Left colon (tissue), 2 donors: Measurements from ENCODE around the gene ATF6. TPM values are rescaled to one million over a fixed set of nuclear protein-coding genes. Genes with fewer than 3 reads are reported as not detected.
"Not testable (repeated sequence)": the region's sequence is repeated elsewhere in the genome, so short reads cannot be mapped to it uniquely, and the experiment has no call there.

Source experiments
- ATAC-seq: fragments of 200-7000 bp; cut with Tn5 transposase; one replicate; pipeline ENCODE4 v1.9.1; 2020; ENCODE audit warnings: mild to moderate bottlenecking, moderate library complexity
- DNase-seq, 2 donors: peaks; one replicate each; pipeline ENCODE4 v3.0.0-alpha.2; 2020
- intact Hi-C, 2 donors: fragments of 100-400 bp; cut with DNase I in 1 of 2; cut with micrococcal nuclease in 1 of 2; formaldehyde crosslinking; loops; one replicate each; pipeline versions ENCODE4 v1.11.2 to v1.14.0; 2022; cut with DNase I, micrococcal nuclease
- total RNA-seq, 2 donors: library from RNA; stranded (reverse); fragmentation: NEBNext Ultra II Directional; extraction: Animal tissue kit (Norgen Biotek cat#: 25700); gene quantifications; one replicate each; pipeline ENCODE4 v1.2.1, GENCODE V29; 2021
- donor health status: DM: no; HTN: no; CAD: no.
- donor health status: DM: yes; HTN: yes; CAD: no.

ATF6 gene
- total RNA-seq, 2 donors from 2014 or later: 23.8 to 26.1 TPM

DNA sequence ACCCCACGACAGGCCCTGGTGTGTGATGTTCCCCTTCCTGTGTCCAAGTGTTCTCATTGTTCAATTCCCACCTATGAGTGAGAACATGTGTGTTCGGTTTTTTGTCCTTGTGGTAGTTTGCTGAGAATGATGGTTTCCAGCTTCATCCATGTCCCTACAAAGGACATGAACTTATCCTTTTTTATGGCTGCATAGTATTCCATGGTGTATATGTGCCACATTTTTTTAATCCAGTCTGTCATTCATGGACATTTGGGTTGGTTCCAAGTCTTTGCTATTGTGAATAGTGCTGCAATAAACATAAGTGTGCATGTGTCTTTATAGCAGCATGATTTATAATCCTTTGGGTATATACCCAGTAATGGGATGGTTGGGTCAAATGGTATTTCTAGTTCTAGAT lies 43.1 kb downstream of the ATF6 start:
- DNase-seq, intact Hi-C loops, ATAC-seq: not testable (repeated sequence)

DNA sequence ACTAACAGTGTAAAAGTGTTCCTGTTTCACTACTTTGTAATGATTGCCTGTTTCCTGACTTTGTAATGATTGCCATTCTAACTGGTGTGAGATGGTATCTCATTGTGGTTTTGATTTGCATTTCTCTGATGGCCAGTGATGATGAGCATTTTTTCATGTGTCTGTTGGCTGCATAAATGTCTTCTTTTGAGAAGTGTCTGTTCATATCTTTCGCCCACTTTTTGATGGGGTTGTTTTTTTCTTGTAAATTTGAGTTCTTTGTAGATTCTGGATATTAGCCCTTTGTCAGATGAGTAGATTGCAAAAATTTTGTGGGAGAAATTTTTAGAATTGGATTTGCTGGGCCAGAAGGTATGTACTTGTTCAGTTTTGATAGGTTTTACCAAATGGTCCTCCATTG lies 43.5 kb downstream of the ATF6 start:
- DNase-seq, ATAC-seq, intact Hi-C loops: not testable (repeated sequence)

DNA sequence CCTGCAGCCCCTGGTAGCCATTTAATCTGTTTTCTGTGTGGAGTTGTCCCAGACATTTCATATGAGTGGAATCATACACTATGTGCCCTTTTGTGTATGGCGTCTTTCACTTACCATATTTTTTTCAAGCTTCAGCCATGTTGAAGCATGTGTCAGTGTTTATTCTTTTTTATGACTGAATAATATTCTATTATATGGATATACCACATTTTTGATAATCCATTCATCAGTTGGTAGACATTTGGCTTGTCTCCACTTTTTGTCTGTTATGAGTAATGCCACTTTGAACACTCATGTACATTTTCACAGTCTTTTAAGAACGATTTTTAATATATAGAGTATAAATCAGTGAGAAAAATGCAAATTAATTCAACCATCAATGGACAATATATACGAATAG lies 44.7 kb downstream of the ATF6 start:
- ATAC-seq (no peak), DNase-seq (no peak)
- intact Hi-C loops: no loop called here

DNA sequence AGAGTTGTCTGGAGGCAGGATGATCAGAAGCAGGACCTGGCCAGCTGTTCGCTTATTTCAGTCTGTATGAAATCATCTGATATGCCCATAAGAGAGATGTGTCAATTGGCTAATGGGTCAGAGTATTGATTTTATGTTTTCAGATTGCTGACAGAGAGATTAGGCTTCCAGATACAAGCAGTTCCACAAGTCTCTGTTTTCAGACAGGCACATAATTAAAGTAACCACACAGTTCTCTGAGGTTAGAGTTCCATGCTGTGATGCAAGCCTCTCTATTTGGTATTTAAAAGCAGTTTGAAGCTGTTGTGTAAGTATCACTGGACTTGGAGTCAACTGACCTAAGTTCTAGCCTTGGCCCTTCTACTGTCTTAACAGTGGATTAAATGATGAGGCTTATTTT lies 50.1 kb downstream of the ATF6 start:
- intact Hi-C loops: no loop called here

DNA sequence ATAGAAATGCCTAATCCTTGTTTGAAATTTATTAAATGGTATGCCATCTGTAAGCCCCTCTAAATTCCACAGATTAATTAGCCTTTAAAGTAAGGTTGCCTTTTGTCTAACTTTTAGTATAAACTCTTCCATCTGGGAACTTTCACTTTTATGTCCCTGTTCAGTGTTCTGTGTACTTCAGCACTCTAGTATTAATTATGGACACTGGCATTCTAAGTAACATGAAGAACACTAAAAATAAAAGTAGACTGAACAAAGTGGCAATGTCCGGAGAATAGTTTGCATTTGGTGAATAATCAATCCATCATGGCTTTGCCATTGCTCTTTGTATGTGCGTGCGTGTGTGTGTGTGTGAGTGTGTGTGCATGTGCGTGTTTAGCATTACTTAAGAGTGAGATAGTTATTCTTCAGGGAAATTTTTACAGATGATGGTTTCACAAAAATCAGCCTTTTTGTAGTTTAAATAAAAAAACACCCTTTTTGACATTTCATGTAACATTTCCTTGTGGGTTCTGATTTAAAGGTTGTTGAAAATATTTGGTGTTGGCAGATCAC lies 51.1 kb downstream of the ATF6 start:
- DNase-seq (no peak), ATAC-seq (no peak)
- intact Hi-C loops: no loop called here

More for the DNA sequence above, 50.1 kb downstream of the ATF6 start:
- ATAC-seq (no peak), DNase-seq (no peak)

DNA sequence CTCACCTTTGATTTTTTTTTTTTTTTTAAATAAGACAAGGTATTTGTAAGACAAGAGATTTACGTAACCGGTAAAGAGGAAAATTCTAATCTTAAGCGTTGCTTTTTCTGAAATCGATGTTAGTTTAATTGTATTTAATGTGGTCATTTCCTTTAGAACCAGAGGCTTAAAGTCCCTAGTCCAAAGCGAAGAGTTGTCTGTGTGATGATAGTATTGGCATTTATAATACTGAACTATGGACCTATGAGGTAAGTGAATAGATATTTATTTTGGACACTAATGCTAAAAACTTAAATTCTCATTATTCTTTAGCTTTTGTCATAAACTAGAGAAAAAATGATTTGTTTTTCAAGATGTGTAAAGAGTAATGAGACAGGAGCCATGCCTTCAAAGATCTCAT lies 54.8 kb downstream of the ATF6 start:
- intact Hi-C loops: no loop called here
- DNase-seq (no peak), ATAC-seq (no peak)

DNA sequence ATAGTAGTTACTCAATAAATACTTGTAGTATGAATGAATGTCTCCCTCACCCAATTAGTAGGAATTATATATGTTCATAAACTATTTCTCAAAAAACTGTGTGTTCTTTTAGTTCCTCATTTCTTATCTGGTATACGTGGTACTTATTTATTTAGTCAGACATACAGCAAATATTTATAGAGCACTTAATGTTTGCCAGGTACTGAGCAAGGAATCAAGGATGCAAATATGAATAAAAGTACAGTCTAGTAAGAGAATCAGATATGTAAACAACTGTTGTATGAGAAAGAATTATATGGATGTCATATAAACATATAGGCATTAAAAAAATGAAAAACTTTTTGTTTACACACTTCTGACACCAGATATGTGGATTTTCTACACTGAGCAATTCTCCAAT lies 58.5 kb downstream of the ATF6 start:
- ATAC-seq (no peak), DNase-seq (no peak)
- intact Hi-C loops: no loop called here

DNA sequence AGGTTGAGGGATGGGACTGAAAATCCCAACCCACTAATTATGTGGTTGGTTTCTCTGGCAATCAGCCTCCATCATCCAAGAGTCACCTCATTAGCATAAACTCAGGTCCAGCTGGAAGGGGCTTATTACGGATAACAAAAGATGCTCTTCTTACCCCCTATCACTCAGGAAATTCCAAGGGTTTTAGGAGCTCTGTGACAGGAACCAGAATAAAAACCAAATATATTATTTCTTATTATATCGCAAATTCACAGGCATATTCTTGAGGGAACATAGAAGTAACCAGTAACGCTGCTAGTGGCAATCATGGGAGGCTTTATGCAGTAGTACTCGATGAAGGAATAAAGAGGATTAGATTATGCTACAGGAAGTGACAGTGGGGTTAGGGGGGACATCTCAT lies 59.7 kb downstream of the ATF6 start:
- no peak for DNase-seq
- intact Hi-C loops: no loop called here
- no peak for ATAC-seq

DNA sequence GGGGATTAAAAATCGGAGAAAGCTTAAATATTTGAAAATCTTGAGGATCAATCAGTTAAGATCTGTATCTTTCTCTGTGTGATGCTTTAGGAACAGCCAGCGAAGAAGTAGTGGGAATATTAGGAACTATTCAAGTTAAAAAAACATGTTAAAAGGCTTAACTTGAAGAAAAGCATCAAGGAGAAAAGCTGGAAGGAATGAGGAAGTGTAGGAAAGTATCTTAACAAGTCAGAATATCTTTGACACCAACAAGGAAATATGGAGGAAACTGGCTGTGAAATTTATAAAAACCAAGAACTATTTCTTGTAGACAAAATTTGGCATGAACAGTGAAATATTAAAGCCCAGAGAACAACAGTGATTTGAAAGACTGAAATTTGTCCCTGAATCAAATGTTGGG lies 60.4 kb downstream of the ATF6 start:
- DNase-seq (no peak), ATAC-seq (no peak)
- intact Hi-C loops: no loop called here

DNA sequence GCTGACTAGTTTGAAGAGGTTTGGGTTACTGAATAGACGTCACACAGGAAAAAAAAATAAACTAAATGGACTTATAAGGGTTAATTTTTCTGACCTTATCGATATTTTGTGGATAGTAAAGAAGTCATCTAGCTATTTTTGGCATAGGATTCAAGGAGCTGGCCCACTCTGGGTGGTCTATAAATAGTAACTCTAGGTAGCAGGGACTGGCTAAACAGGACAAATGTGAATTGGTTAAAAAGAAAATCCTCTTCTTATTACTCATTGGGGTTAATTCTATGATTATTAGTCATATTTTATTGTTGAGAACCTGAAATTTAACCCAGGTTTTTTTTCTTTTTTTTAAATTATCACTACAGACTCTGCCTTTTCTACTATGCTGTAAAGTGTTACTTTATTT lies 61.7 kb downstream of the ATF6 start:
- no peak for DNase-seq
- intact Hi-C loops: no loop called here
- no peak for ATAC-seq

DNA sequence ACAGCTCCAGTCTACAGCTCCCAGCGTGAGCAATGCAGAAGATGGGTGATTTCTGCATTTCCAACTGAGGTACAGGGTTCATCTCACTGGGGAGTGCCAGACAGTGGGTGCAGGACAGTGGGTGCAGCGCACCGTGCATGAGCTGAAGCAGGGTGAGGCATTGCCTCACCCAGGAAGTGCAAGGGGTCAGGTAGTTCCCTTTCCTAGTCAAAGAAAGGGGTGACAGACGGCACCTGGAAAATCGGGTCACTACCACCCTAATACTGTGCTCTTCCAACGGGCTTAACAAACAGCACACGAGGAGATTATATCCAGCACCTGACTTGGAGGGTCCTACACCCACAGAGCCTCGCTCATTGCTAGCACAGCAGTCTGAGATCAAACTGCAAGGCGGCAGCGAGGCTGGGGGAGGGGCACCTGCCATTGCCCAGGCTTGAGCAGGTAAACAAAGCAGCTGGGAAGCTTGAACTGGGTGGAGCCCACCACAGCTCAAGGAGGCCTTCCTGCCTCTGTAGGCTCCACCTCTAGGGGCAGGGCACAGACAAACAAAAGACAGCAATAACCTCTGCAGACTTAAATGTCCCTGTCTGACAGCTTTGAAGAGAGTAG lies 66.3 kb downstream of the ATF6 start:
- ATAC-seq, intact Hi-C loops: not testable (repeated sequence)
- peak in 1 of 2 donors; percentile 7 for DNase-seq

DNA sequence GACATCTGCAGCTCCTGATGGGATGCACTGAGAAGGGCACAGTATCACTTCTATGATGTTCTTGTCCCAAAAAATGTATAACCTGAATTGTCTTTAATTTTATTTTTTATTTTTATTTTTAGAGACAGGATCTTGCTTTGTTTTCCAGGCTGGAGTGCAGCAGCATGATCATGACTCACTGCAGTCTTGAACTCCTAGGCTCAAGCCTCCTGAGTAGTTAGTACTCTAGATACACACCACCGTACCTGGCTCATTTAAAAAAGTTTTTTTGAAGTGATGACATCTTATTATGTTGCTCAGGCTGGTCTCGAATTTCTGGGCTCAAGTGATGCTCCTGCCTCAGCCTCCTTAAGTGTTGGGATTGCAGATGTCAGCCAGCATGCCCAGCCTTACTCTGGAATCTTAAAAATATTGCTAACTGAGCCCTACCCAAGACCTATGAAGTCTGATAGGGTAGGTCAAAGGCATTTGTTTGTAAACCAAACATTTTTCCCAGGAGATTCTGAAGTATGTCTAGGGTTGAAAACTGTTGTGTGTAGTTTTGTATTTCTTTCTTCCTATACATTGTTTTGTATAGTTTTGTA lies 68.9 kb downstream of the ATF6 start:
- DNase-seq: no peak
- intact Hi-C loops: no loop called here
- no peak for ATAC-seq

DNA sequence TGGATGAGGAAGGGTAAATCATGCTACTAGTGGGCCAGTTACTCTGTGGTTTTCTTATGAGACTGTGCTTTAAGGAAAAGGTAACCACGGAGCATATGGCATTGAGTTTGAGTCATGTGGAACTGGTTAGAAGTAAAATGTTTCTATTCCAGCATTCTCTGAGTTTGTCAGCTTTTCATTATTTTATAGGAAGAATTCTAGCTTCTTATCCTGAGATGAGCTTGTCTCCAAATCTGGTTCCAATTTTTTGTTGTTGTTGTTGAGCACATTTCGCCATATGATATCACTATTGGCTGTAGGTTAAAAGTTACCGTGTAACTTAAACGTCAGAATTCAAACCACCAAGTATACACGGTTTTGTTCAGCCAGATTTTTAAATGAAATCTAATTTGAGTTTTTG lies 69.9 kb downstream of the ATF6 start:
- ATAC-seq (no peak), DNase-seq (no peak)
- intact Hi-C loops: no loop called here

DNA sequence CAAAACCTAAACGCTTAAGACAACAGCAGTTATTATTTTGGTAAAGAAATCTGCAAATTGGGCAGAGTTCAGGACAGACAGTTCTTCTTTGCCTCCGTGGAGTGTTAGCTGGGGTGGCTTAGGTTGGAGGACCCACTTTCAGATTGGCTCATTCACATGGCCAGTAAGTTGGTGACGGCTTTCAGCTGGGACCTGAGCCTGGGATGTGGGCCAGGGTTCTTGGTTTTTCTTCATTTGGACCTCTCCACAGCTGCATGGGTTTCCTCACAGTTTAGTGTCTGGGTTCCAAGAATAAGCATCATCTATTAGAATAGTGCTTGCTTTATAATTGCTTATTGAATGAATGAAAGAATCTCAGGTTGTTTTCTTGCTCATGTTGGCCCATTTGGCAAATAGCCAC lies 72.2 kb downstream of the ATF6 start:
- DNase-seq: no peak
- no peak for ATAC-seq
- intact Hi-C loops: no loop called here

DNA sequence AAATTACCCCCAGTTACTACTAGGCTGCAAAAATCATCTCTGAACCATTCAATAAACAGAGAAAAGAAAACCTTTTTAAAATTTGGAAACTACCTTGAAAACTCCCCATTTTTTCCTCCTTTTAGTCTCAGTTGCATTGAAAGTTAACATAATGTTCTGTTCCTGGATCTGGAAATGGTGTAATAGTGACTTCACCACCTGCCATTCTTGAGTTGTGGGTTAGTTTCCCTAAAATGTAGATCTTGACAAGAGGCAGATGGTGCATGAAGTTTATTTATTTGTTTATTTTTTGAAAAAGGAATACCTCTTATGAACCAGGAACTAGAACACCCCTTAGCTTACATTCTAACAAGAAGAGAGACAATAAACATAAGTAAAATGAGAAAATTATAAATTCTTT lies 72.8 kb downstream of the ATF6 start:
- ATAC-seq: no peak
- intact Hi-C loops: no loop called here
- DNase-seq: no peak

DNA sequence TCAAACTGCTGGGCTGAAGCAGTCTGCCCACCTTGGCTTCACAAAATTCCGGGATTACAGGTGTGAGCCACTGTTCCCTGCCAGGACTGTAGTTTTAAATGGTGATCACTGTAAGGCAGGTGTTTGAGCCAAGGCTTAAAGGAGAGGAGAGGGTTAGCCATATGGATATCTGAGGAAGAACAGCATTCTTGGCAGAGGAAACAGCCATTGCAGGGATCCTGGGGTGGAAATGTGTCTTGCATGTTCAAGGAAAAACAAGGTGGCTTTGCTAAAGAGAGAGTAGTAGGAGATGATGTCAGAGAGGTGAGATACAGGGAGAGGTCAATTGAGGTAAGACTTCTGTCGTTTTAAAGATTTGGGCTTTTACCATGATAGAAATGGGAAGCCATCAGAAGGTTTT lies 73.5 kb downstream of the ATF6 start:
- ATAC-seq: no peak
- intact Hi-C loops: no loop called here
- DNase-seq: no peak

DNA sequence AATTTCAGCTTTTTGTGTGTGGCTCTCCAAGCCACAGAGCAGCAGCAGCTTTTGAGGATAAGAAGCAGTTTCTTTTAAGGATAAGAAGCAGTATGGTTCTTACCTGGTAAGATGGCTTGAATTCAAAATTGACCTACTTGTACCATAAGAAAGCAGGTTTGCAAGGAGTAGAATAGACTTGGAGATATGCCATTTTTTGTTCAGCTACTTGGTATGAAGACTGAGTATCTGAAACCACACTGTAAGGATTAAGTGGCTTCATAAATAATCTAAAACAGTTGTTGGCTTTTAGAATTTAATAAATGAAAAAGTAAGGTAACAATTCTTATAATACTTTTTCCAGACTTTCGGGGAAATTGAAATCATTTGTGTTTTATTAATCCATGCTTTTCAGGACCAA lies 74.2 kb downstream of the ATF6 start:
- DNase-seq (no peak), ATAC-seq (no peak)
- intact Hi-C loops: no loop called here

DNA sequence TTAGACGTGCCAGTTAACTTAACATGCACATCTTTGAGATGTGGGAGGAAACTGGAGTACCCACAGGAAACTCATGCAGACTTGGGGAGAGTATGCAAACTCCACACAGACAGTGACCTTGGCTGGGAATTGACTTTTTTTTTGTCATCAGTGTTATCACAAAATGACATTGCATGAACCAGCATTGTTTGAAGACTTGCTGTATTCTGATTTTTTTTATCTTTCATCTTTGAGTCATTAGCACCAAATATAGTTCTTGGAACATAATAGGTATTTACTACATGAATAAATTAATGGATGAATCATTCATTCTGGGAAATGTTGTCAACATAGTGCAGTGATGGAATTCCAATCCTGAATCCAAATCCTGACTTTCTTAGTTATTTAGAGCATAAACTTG lies 77.0 kb downstream of the ATF6 start:
- no peak for DNase-seq
- no peak for ATAC-seq
- intact Hi-C loops: no loop called here

DNA sequence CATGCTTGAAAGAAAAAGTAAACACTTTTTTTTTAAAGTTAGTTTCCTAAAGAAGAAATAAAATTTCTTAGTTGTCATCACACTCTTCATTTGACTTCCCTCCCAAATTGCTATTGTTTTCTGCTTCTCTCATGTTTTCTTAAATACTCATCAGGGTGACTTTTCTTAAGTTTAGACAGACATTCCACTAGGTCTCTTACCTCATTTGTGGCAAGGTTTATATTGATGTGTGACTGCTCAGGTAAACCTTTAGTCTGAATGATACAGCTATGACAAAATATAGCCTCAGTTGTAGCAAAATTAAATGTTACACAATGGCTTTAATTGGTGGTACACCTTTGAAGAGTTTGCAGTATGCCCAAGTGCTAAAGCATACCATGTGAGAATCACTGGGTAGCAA lies 78.6 kb downstream of the ATF6 start:
- intact Hi-C loops: no loop called here
- DNase-seq (no peak), ATAC-seq (no peak)

DNA sequence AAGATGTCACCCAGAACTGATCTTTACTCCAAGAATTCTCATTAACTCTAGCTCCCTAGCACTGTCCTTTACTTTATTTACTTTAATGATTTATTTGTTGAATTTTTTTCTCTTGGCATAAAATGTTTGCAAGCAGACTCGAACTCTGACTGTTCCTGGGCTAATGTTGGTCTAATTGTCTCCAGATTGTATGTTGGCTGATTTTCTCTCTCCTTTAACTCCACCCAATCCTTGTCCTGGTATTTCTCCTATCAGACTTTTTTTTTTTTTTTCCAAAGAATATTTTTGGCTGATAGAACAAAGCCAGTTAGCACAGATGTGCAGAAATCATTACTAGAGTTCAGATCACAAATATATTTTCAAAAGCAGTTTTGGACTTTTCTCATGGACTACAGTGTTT lies 82.6 kb downstream of the ATF6 start:
- ATAC-seq: no peak
- intact Hi-C loops: no loop called here

DNA sequence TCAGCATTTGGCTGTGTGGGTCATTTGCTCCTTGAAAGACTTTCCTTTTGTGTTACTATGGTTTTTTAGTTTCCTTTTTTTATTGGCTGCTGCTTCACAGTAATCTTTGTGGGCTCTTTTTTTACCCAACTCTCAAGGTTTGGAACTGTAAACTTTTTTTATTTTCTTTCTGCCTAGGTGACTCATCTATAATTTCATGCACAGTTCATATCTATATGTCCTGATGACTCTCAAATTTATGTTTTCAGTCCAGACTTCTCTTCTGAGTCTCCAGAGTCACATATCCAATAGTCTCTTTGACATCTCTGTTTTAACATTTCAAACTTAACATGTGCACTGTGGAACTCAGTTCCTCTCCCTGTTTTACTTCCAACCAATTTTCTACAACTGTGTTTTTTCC lies 83.4 kb downstream of the ATF6 start:
- no peak for DNase-seq
- intact Hi-C loops: no loop called here
- no peak for ATAC-seq

More for the DNA sequence above, 82.6 kb downstream of the ATF6 start:
- no peak for DNase-seq
